Measurements from ENCODE around the gene SLC22A7.
A peak's percentile ranks its signal among the peaks of the same experiment; 100 is the strongest.

The SLC22A7 gene

GRCh38 chr6:43275801-43276576 lies 22.1 kb upstream of the SLC22A7 start:
- CTCF ChIA-PET = interaction anchor here (0.5 to 0.7 kb wide), 2 partner anchors 13 to 20 kb away, joined by 3 read pairs; no protein-coding TSS in a partner anchor
- no peak overlapping the region for H3K27ac ChIP-seq
- no peak for DNase-seq (ENCODE audit: low spot score)
- POLR2A ChIA-PET (ENCODE audit: low non-redundant PET) = no interaction called here
- no peak for TF ChIP-seq CTCF (conservative IDR thresholded peaks at IDR 0.05; ENCODE audit: low read depth)

GRCh38 chr6:43276577-43277305 lies 21.3 kb upstream of the SLC22A7 start:
- CTCF ChIA-PET = interaction anchor here (0.5 kb wide), 1 partner anchor 14 kb away, joined by 3 read pairs; no protein-coding TSS in a partner anchor
- DNase-seq (ENCODE audit: low spot score) = no peak
- no peak overlapping the region for H3K27ac ChIP-seq
- POLR2A ChIA-PET (ENCODE audit: low non-redundant PET) = no interaction called here
- TF ChIP-seq CTCF (conservative IDR thresholded peaks at IDR 0.05; ENCODE audit: low read depth) = no peak

GRCh38 chr6:43277306-43277642 lies 20.8 kb upstream of the SLC22A7 start:
- ChIA-PET CTCF (no interaction called here), POLR2A (ENCODE audit: low non-redundant PET) (no interaction called here)
- TF ChIP-seq CTCF (conservative IDR thresholded peaks at IDR 0.05; ENCODE audit: low read depth) = no peak
- no peak for DNase-seq (ENCODE audit: low spot score)
- no peak overlapping the region for H3K27ac ChIP-seq

- peak overlapping the region; percentile 36; the same call in 1 of the 2 replicates for H3K27ac ChIP-seq
- POLR2A ChIA-PET (ENCODE audit: low non-redundant PET) = no interaction called here
- CTCF ChIA-PET = no interaction called here
- no peak for DNase-seq (ENCODE audit: low spot score)
- TF ChIP-seq CTCF (conservative IDR thresholded peaks at IDR 0.05; ENCODE audit: low read depth) = no peak
Measured at GRCh38 chr6:43277643-43278523, 20.2 kb upstream of the SLC22A7 start.

- TF ChIP-seq CTCF (conservative IDR thresholded peaks at IDR 0.05; ENCODE audit: low read depth) = no peak
- CTCF ChIA-PET = no interaction called here
- DNase-seq (ENCODE audit: low spot score) = peak; percentile 38
- peak overlapping the region; percentile 36; the same call in 1 of the 2 replicates for H3K27ac ChIP-seq
- POLR2A ChIA-PET (ENCODE audit: low non-redundant PET) = no interaction called here
Measured at GRCh38 chr6:43278524-43279078, 19.5 kb upstream of the SLC22A7 start.

GRCh38 chr6:43280234-43280633 lies 17.8 kb upstream of the SLC22A7 start:
- no peak for DNase-seq (ENCODE audit: low spot score)
- TF ChIP-seq CTCF (conservative IDR thresholded peaks at IDR 0.05; ENCODE audit: low read depth) = no peak
- H3K27ac ChIP-seq = no peak overlapping the region
- ChIA-PET CTCF (no interaction called here), POLR2A (ENCODE audit: low non-redundant PET) (interaction anchor here (0.5 kb wide), 1 partner anchor 36 kb away, joined by 5 read pairs; no protein-coding TSS in a partner anchor)
